ENCODE measurements around the gene TMEM61. TPM values are rescaled to one million over a fixed set of nuclear protein-coding genes. Genes with fewer than 3 reads are reported as not detected.
"Not testable (repeated sequence)": the region's sequence is repeated elsewhere in the genome, so short reads cannot be mapped to it uniquely, and the experiment has no call there.

TMEM61 gene
- not detected for total RNA-seq

DNA sequence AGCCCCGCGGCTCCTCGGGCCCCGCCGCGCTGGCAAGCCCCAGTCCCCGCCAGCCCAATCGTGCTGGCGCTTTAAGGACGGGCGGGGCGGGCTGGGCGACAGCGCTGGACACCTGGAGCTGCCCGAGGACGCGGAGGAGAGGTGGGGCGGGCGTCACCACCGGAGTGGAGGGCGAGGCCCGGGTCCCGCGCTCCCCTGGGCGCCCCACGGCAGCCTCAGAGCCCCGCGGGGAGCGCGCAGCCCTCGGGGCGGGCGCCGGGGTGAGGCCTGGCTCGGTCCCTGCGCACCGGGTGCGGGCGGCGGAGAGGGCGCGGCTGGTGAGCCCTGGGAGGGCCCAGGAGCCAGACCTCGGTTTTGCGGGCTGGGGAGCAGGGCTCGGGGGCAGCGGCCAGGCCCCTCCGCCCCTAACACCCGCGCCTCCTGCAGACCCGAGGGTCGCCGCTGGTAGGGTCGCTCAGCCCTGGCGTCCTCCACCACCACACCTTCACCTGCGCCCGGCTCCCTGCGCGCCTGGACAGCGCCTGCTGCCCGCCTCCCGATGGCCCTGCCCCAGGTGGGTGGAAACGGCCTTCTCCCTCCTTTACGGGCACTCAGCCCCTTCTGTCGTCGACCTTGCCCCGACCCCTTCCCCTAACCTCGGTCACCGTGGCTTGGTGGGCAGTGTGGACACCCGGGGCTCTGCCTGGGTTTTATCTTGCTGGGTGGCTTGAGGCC lies at the start of gene TMEM61:
Gene TMEM61, plus strand, starts transcription at position 101 of the 714 bp plus-strand sequence. Its CDS starts 438 bp downstream, at position 539.
- no peak for FAIRE-seq
- no peak for DNase-seq (ENCODE audit: low spot score in 2 of 2)

- FAIRE-seq (no peak), DNase-seq (ENCODE audit: low spot score in 2 of 2) (no peak)
Measured at GRCh38 chr1:54931275-54931840, 49.1 kb upstream of the TMEM61 start.

GRCh38 chr1:54934081-54934480 lies 46.3 kb upstream of the TMEM61 start:
- not testable (repeated sequence) for FAIRE-seq

GRCh38 chr1:54934869-54935268 lies 45.6 kb upstream of the TMEM61 start:
- DNase-seq (ENCODE audit: low spot score in 2 of 2) (no peak), FAIRE-seq (no peak)

More at GRCh38 chr1:54934081-54934480, 46.3 kb upstream of the TMEM61 start:
- DNase-seq (ENCODE audit: low spot score in 2 of 2), result not testable (repeated sequence)

DNA sequence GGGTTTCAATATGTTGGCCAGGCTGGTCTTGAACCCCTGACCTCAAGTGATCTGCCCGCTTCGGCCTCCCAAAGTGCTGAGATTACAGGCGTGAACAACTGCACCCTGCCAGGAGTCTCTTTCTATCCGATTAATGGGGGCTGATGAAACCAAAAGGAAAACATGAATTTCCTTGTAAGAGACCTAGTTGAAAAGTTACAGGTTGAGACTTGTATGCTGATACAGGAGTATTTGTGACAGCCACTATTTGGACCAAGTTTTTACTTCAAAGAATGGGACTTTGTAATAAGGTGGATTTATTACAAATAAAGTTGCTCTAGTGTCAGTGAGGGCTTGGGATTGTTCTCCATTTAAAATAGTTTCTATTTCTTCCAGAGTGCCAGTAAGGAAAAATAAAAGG lies 43.6 kb upstream of the TMEM61 start:
- DNase-seq (ENCODE audit: low spot score in 2 of 2) (no peak), FAIRE-seq (no peak)

DNA sequence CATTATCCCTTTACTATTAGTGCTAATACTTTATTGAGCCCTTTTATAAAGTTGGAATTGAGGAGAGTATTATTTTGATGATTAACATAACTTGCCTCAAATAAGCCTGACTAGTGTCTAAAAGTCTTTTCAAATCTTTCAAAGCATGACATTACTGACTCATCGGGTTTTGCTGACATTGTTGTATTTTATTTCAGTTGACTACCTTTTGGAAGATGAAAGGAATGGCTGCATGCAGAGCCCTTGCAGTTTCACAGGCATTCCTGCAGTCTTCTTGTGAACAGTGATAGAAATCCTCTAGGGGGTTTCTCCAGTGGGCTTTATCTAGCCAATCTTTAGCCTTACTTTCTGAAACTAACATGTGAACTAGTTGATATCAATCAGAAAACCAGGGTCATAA lies 43.0 kb upstream of the TMEM61 start:
- DNase-seq (ENCODE audit: low spot score in 2 of 2), result no peak

DNA sequence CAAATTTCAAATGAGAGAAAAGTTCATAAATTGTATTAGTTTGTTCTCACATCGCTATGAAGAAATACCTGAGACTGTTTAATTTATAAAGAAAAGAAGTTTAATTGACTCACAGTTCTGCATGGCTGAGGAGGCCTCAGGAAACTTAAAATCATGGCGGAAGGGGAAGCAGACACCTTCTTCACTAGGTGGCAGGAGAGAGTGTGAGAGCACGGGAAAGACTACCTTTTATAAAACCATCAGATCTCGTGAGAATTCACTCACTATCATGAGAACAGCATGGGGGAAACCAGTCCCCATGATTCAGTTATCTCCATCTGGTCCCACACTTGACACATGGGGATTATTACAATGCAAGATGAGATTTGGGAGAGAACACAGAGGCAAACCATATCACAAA lies 41.5 kb upstream of the TMEM61 start:
- not testable (repeated sequence) for DNase-seq (ENCODE audit: low spot score in 2 of 2); FAIRE-seq

More for the DNA sequence above, 43.0 kb upstream of the TMEM61 start:
- no peak for FAIRE-seq

- FAIRE-seq (no peak), DNase-seq (ENCODE audit: low spot score in 2 of 2) (no peak)
Measured at GRCh38 chr1:54940042-54940441, 40.4 kb upstream of the TMEM61 start.

DNA sequence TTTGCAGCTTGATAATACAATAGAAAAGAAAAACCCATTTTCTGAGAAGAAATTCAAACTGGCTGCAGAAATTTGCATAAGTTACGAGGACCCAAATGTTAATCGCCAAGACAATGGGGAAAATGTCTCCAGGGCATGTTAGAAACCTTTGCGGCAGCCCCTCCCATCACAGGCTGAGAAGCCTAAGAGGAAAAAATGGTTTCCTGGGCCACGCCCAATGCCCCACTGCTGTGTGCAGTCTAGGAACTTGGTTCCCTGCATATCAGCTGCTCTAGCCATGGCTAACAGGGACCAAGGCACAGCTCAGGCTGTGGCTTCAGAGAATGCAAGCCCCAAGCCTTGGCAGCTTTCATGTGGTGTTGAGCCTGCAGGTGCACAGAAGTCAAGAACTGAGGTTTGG lies 37.5 kb upstream of the TMEM61 start:
- DNase-seq (ENCODE audit: low spot score in 2 of 2) (no peak), FAIRE-seq (no peak)

- DNase-seq (ENCODE audit: low spot score in 2 of 2) (peak; percentile 20 to 64), FAIRE-seq (no peak)
Measured at GRCh38 chr1:54944610-54945392, 35.6 kb upstream of the TMEM61 start.

DNA sequence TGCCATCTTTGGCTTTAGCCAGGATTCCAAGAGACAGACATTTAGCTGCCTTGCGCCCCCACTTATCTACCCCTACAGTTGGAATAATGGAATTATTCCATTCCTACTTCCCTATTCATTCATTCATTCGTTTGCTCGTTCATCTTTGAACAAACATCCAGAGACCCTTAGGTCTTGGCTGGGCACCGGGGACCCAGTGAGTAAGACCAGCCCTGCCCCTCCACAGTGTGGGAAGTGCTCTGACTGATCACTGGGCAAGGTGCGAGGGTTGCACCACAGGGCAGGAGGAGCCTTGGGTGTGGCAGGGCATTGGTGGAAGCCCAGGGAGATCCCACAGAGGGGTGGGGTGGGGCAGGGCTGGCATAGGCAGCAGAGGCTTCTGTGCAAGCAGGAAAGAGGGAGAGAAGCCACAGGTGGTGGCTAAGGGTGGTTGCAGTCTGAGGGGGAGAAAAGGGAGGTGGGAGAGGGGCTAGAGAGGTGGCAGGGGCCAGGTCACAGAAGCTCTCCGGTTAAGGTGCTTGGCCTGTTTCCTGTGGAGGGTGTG lies 35.0 kb upstream of the TMEM61 start:
- DNase-seq (ENCODE audit: low spot score in 2 of 2) (no peak), FAIRE-seq (no peak)

DNA sequence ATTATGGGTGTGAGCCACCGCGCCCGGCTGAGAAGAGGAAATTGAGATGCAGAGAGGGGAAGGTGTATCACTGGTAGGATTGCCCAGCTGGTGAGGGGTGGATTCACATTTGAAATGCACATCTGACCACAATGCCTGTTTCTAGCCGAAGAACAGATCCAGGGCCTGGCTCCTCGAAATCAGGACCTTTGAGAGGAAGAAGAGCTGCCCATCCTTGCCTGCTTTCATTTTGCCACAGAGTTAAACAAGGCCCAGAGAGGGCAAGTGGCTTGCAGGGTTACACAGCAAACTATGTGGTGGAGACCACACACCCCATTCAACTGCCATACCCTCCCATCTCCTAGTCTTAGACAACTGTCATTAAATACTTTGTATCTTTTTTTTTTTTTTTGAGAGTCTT lies 32.9 kb upstream of the TMEM61 start:
- no peak for DNase-seq (ENCODE audit: low spot score in 2 of 2)
- no peak for FAIRE-seq

GRCh38 chr1:54949053-54949452 lies 31.4 kb upstream of the TMEM61 start:
- no peak for FAIRE-seq
- DNase-seq (ENCODE audit: low spot score in 2 of 2), result no peak

GRCh38 chr1:54950006-54950368 lies 30.4 kb upstream of the TMEM61 start:
- FAIRE-seq, result no peak
- DNase-seq (ENCODE audit: low spot score in 2 of 2), result no peak

- FAIRE-seq (peak; percentile 54), DNase-seq (ENCODE audit: low spot score in 2 of 2) (peak; percentile 40 to 56)
Measured at GRCh38 chr1:54950369-54951163, 29.9 kb upstream of the TMEM61 start.

DNA sequence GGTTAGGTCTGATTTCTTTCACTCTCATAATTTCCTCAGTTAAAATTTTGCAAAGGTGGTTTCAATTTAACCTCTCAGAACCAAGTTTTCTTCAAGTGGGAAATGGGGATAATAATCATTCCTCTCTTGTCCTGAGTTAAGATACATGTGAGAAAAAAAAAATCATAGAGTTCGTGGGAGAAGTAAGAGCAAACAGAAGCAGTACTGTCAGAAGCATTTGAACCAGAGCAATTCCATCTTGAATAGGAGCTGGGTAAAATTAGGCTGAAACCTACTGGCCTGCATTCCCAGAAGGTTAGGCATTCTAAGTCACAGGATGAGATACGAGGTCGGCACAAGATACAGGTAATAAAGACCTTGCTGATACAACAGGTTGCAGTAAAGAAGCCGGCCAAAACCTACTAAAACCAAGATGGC lies 28.6 kb upstream of the TMEM61 start:
- DNase-seq (ENCODE audit: low spot score in 2 of 2) (no peak), FAIRE-seq (no peak)

- DNase-seq (ENCODE audit: low spot score in 2 of 2) (no peak), FAIRE-seq (no peak)
Measured at GRCh38 chr1:54952950-54953718, 27.3 kb upstream of the TMEM61 start.

DNA sequence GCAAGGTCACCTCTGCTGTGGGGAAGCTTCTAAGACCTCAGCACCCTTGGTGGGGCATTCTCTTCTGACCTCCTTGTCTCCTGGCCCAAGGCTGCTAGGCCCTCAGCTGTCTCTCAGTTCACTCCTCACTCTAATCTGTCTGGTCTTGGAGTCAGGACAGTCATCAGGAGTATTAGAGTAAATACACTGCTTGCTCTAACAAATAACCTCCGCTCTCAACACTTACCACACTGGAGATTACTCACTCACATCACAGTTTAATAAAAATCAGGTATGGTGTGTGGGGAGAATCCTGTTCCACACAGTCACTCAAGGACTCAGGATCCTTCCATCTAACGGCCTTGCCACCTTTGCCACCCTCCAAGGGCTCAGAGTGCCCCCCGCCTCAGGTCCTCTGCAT lies 26.6 kb upstream of the TMEM61 start:
- DNase-seq (ENCODE audit: low spot score in 2 of 2) (no peak), FAIRE-seq (no peak)

GRCh38 chr1:54955359-54955758 lies 25.1 kb upstream of the TMEM61 start:
- no peak for DNase-seq (ENCODE audit: low spot score in 2 of 2)
- no peak for FAIRE-seq

DNA sequence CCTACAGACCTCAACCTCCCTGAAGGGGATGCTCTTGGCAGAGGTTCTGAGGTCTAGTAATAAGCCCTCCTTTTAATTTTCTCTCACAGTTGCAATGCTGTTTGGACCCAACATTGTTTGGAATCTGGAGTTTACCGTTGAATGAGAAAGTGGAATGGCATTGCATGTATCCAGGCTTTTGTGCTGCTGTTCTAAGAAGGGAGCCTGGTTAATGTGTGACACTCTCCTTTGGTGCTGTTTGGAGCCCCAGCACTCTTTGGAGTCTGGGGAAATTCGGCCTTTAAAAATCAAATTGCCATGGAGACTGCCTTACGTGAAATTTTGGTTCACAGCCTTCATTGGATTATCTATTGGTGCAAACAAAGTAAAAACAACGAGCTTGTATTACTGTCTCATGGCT lies 23.7 kb upstream of the TMEM61 start:
- FAIRE-seq, result no peak
- DNase-seq (ENCODE audit: low spot score in 2 of 2), result no peak
